Measurements from ENCODE around the gene CPM. TPM values are rescaled to one million over a fixed set of nuclear protein-coding genes. Genes with fewer than 3 reads are reported as not detected.

Gene CPM
- total and polyA plus RNA-seq, 4 donors, result 14.2 to 65.0 (median 24.0) TPM

- no peaks in the 10 kb centered on the region for H3K27me3 ChIP-seq (ENCODE audit: control insufficient read depth in 4 of 4, insufficient read depth in 4 of 4, low read length in 3 of 4)
- no peak overlapping the region for H3K9ac ChIP-seq (ENCODE audit: low read depth in 1 of 2, low read length in 2 of 2)
- H3K9me3 ChIP-seq (ENCODE audit: control insufficient read depth in 4 of 4, low read length in 3 of 4), result no peaks in the 10 kb centered on the region
- H3K27ac ChIP-seq (ENCODE audit: low read depth in 1 of 2, low read length in 2 of 2), result no peak overlapping the region
- no peak for TF ChIP-seq HNF4G (IDR thresholded peaks at IDR 0.05)
- TF ChIP-seq RAD21 (IDR thresholded peaks at IDR 0.05), result no peak
- TF ChIP-seq GABPA (IDR thresholded peaks at IDR 0.05 in 1 of 2, conservative IDR thresholded peaks at IDR 0.05 in 1 of 2), result no peak
- no peak for TF ChIP-seq REST (IDR thresholded peaks at IDR 0.05)
- no peak for TF ChIP-seq JUND (IDR thresholded peaks at IDR 0.05)
- TF ChIP-seq SP1 (IDR thresholded peaks at IDR 0.05), result no peak
- TF ChIP-seq HNF4A (conservative IDR thresholded peaks at IDR 0.05), result no peak
- no peak for TF ChIP-seq ZBTB33 (IDR thresholded peaks at IDR 0.05)
- TF ChIP-seq CTCF (IDR thresholded peaks at IDR 0.05; ENCODE audit: low read depth, low read length, missing input control), result no peak
- TF ChIP-seq MAX (IDR thresholded peaks at IDR 0.05), result no peak
- TF ChIP-seq FOXA1 (IDR thresholded peaks at IDR 0.05), result no peak
- no peak for TF ChIP-seq RXRA (IDR thresholded peaks at IDR 0.05)
- TF ChIP-seq YY1 (IDR thresholded peaks at IDR 0.05), result no peak
- no peak for TF ChIP-seq EGR1 (IDR thresholded peaks at IDR 0.05; ENCODE audit: low read depth in 2 of 2)
- no peak for TF ChIP-seq ATF3 (IDR thresholded peaks at IDR 0.05)
- TF ChIP-seq FOXA2 (IDR thresholded peaks at IDR 0.05), result no peak
- TF ChIP-seq NR2F2 (IDR thresholded peaks at IDR 0.05), result no peak
- TF ChIP-seq TAF1 (conservative IDR thresholded peaks at IDR 0.05), result no peak
- WGBS, result 80% methylated on average over 4 of the region's 4 CpGs
- no peak overlapping the region for H3K4me3 ChIP-seq (ENCODE audit: low read depth in 1 of 3, low read length in 3 of 3)
- peaks cover 0 to 5% (median 2%) of the 10 kb centered on the region in 4 donors for H3K4me1 ChIP-seq (ENCODE audit: control insufficient read depth in 4 of 4, insufficient read depth in 4 of 4, low read length in 3 of 4)
- H3K36me3 ChIP-seq (ENCODE audit: control insufficient read depth in 4 of 4, insufficient read depth in 3 of 4, low read depth in 1 of 4, low read length in 3 of 4), result no peaks in the 10 kb centered on the region
- no peak for DNase-seq (ENCODE audit: low spot score)
Observed at GRCh38 chr12:68956466-68956865, 23.5 kb upstream of the CPM start.
